WTC11 (cell line): ENCODE data around the gene XKR3.

ENCODE experiments used
- ERG ChIP-seq: fragments of 250-450 bp; sonication (Bioruptor Pico); IDR thresholded peaks from 2 replicates; pipeline ENCODE4 v1.8.0; 2021; ENCODE audit warnings: mild to moderate bottlenecking
- GABPB1 ChIP-seq: sonication (generic); formaldehyde crosslinking; IDR thresholded peaks from 2 replicates; pipeline ENCODE4 v1.8.1; 2023; ENCODE audit warnings: mild to moderate bottlenecking, missing genetic modification reagents
- HMGXB4 ChIP-seq: sonication (generic); formaldehyde crosslinking; IDR thresholded peaks from 2 replicates; pipeline ENCODE4 v1.8.1; 2023; ENCODE audit warnings: mild to moderate bottlenecking, moderate library complexity, missing genetic modification reagents
- JUN ChIP-seq: sonication (generic); formaldehyde crosslinking; IDR thresholded peaks from 2 replicates; pipeline ENCODE4 v1.8.0; 2023; ENCODE audit warnings: mild to moderate bottlenecking, missing genetic modification reagents
- KAT7 ChIP-seq: sonication (generic); formaldehyde crosslinking; IDR thresholded peaks from 2 replicates; pipeline ENCODE4 v1.8.1; 2023; ENCODE audit warnings: missing genetic modification reagents, mild to moderate bottlenecking, borderline replicate concordance
- MLX ChIP-seq: sonication (generic); formaldehyde crosslinking; IDR thresholded peaks from 2 replicates; pipeline ENCODE4 v1.8.1; 2023; ENCODE audit warnings: mild to moderate bottlenecking, missing genetic modification reagents, moderate library complexity
- NFE2L1 ChIP-seq: sonication (generic); formaldehyde crosslinking; IDR thresholded peaks from 2 replicates; pipeline ENCODE4 v1.8.1; 2023; ENCODE audit warnings: missing genetic modification reagents
- PRRX2 ChIP-seq: fragments of 250-450 bp; sonication (Bioruptor Pico); IDR thresholded peaks from 2 replicates; pipeline ENCODE4 v1.8.0; 2021; ENCODE audit warnings: mild to moderate bottlenecking
- SP1 ChIP-seq: sonication (generic); formaldehyde crosslinking; conservative IDR thresholded peaks from 2 replicates; pipeline ENCODE4 v1.8.1; 2022; ENCODE audit warnings: missing genetic modification reagents
- USF2 ChIP-seq: sonication (generic); formaldehyde crosslinking; IDR thresholded peaks from 2 replicates; pipeline ENCODE4 v1.8.1; 2023; ENCODE audit warnings: mild to moderate bottlenecking, missing genetic modification reagents, moderate library complexity
- ZNF121 ChIP-seq: sonication (generic); formaldehyde crosslinking; IDR thresholded peaks from 2 replicates; pipeline ENCODE4 v1.8.0; 2023; ENCODE audit warnings: missing genetic modification reagents
- ZNF281 ChIP-seq: sonication (generic); formaldehyde crosslinking; IDR thresholded peaks from 2 replicates; pipeline ENCODE4 v1.8.0; 2023; ENCODE audit warnings: mild to moderate bottlenecking, missing genetic modification reagents
- ZNF423 ChIP-seq: fragments of 250-450 bp; sonication (Bioruptor Pico); IDR thresholded peaks from 2 replicates; pipeline ENCODE4 v2.1.2; 2022; ENCODE audit warnings: mild to moderate bottlenecking, moderate library complexity
- TF ChIP-seq, protein P1 (sequence below): fragments of 200-600 bp; IDR thresholded peaks from 2 replicates; pipeline ENCODE4 v1.8.0; 2022; ENCODE audit warnings: antibody characterized with exemption

DNA sequence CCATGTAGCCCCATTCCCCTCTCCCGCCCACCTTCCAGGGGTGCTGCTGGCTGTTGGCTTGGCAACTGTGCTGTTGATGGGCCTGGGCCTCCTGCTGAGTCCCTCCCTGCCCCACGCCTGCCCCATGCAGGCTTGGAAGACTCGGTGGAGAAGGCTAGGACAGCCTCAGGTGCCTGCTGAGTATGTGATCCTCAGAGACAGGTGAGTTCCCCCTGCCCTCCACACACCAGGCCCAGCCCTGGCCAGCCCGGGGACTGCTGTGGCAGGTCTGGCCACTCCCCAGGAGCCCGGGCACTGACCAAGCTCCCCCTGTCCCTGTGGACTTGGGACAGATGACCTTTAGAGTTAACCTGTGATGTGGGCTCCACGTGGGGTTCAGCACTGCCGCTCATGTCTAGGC lies 20.7 kb upstream of the XKR3 start:
- TF ChIP-seq JUN (CRISPR knock-in tag) (no peak), USF2 (CRISPR knock-in tag) (no peak), ZNF423 (CRISPR knock-in tag) (no peak), HMGXB4 (CRISPR knock-in tag) (no peak), SP1 (CRISPR knock-in tag) (no peak), MLX (CRISPR knock-in tag) (no peak), ERG (CRISPR knock-in tag) (no peak), GABPB1 (no peak), KAT7 (CRISPR knock-in tag) (no peak), NFE2L1 (no peak), ZNF281 (CRISPR knock-in tag) (no peak), PRRX2 (CRISPR knock-in tag) (no peak), ZNF121 (CRISPR knock-in tag) (no peak)
- TF ChIP-seq, protein P1, sequence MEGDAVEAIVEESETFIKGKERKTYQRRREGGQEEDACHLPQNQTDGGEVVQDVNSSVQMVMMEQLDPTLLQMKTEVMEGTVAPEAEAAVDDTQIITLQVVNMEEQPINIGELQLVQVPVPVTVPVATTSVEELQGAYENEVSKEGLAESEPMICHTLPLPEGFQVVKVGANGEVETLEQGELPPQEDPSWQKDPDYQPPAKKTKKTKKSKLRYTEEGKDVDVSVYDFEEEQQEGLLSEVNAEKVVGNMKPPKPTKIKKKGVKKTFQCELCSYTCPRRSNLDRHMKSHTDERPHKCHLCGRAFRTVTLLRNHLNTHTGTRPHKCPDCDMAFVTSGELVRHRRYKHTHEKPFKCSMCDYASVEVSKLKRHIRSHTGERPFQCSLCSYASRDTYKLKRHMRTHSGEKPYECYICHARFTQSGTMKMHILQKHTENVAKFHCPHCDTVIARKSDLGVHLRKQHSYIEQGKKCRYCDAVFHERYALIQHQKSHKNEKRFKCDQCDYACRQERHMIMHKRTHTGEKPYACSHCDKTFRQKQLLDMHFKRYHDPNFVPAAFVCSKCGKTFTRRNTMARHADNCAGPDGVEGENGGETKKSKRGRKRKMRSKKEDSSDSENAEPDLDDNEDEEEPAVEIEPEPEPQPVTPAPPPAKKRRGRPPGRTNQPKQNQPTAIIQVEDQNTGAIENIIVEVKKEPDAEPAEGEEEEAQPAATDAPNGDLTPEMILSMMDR, result no peak
